GM23338 (cell line): ENCODE results near the gene TMEM238. TPM values are rescaled to one million over a fixed set of nuclear protein-coding genes. Genes with fewer than 3 reads are reported as not detected.

Experiments used
- ATAC-seq: fragments of 200-7000 bp; cut with Tn5 transposase; 3 replicates; pipeline ENCODE4 v1.9.1; 2020
- DNase-seq: peaks from one replicate; pipeline ENCODE4 v3.0.0-alpha.2; 2015; ENCODE audit warnings: low spot score
- H2AFZ ChIP-seq: fragments of 200-600 bp; sonication (generic); 2 replicates; pipeline ENCODE4 v1.8.0; 2016; ENCODE audit warnings: antibody characterized with exemption, mild to moderate bottlenecking, moderate library complexity
- H3F3A ChIP-seq: fragments of 200-600 bp; sonication (generic); replicated peaks from 2 replicates; pipeline ENCODE4 v1.8.0; 2017; ENCODE audit warnings: antibody characterized with exemption, mixed run types, low read depth
- H3K27ac ChIP-seq: fragments of 200-600 bp; sonication (generic); 2 replicates; pipeline ENCODE4 v1.6.1; 2016; ENCODE audit warnings: low read depth
- H3K27me3 ChIP-seq: fragments of 200-600 bp; sonication (generic); 2 replicates; pipeline ENCODE4 v1.8.0; 2016; ENCODE audit warnings: mild to moderate bottlenecking, mixed run types, moderate library complexity; ENCODE audit not compliant: insufficient read depth
- H3K36me3 ChIP-seq: fragments of 200-600 bp; sonication (generic); 2 replicates; pipeline ENCODE4 v1.8.0; 2016; ENCODE audit warnings: mild to moderate bottlenecking; ENCODE audit not compliant: insufficient read depth
- H3K4me1 ChIP-seq: fragments of 200-600 bp; sonication (generic); 2 replicates; pipeline ENCODE4 v1.8.0; 2016; ENCODE audit warnings: mild to moderate bottlenecking, moderate library complexity; ENCODE audit not compliant: insufficient read depth
- H3K4me2 ChIP-seq: fragments of 200-600 bp; sonication (generic); 2 replicates; pipeline ENCODE4 v1.7.1; 2017; ENCODE audit warnings: mixed run types
- H3K4me3 ChIP-seq: fragments of 200-600 bp; sonication (generic); 2 replicates; pipeline ENCODE4 v1.6.1; 2016; ENCODE audit warnings: mixed run types
- H3K79me2 ChIP-seq: fragments of 200-600 bp; sonication (generic); replicated peaks from 2 replicates; pipeline ENCODE4 v1.8.0; 2017; ENCODE audit warnings: mild to moderate bottlenecking; ENCODE audit not compliant: insufficient read depth
- H3K9me2 ChIP-seq: fragments of 200-600 bp; sonication (generic); 2 replicates; pipeline ENCODE4 v1.8.0; 2017; ENCODE audit not compliant: insufficient read depth
- H4K20me1 ChIP-seq: fragments of 200-600 bp; sonication (generic); replicated peaks from 2 replicates; pipeline ENCODE4 v1.8.0; 2017; ENCODE audit warnings: mild to moderate bottlenecking; ENCODE audit not compliant: insufficient read depth
- H3K27ac Mint-ChIP-seq: 2 replicates; pipeline ENCODE4 v1.8.0; 2020; ENCODE audit warnings: inconsistent platforms, mild to moderate bottlenecking, moderate library complexity, mixed read lengths
- H3K27me3 Mint-ChIP-seq: 3 replicates; pipeline ENCODE4 v1.8.0; 2022; ENCODE audit warnings: low read depth, mild to moderate bottlenecking, moderate library complexity, mixed read lengths, inconsistent platforms; ENCODE audit not compliant: insufficient read depth, poor library complexity
- H3K36me3 Mint-ChIP-seq: 3 replicates; pipeline ENCODE4 v1.8.0; 2021; ENCODE audit warnings: low read depth, mild to moderate bottlenecking, inconsistent platforms, moderate library complexity, mixed read lengths
- H3K4me1 Mint-ChIP-seq: 3 replicates; pipeline ENCODE4 v1.8.0; 2020; ENCODE audit warnings: mild to moderate bottlenecking, inconsistent platforms, mixed read lengths
- H3K4me3 Mint-ChIP-seq: 3 replicates; pipeline ENCODE4 v1.8.0; 2021; ENCODE audit warnings: moderate library complexity, mild to moderate bottlenecking, inconsistent platforms, mixed read lengths
- H3K9me3 Mint-ChIP-seq: 3 replicates; pipeline ENCODE4 v1.8.0; 2020; ENCODE audit warnings: moderate library complexity, mild to moderate bottlenecking, inconsistent platforms, mixed read lengths
- CREB1 ChIP-seq: fragments of 250-450 bp; sonication (Bioruptor Pico); IDR thresholded peaks from 2 replicates; pipeline ENCODE4 v1.5.0; 2020; ENCODE audit warnings: low read depth, mild to moderate bottlenecking, moderate library complexity
- EZH2 ChIP-seq: fragments of 200-600 bp; sonication (generic); IDR thresholded peaks from one replicate; pipeline ENCODE4 v1.8.0; 2017; ENCODE audit warnings: antibody characterized with exemption, mild to moderate bottlenecking, low read depth; ENCODE audit not compliant: unreplicated experiment
- NANOG ChIP-seq: IDR thresholded peaks from 2 replicates; pipeline ENCODE4 v1.6.1; 2016; ENCODE audit warnings: antibody characterized with exemption, borderline replicate concordance
- POLR2AphosphoS5 ChIP-seq: IDR thresholded peaks from 2 replicates; pipeline ENCODE4 v1.6.1; 2016; ENCODE audit warnings: antibody characterized with exemption, low read depth
- STAT1 ChIP-seq: IDR thresholded peaks from one replicate; pipeline ENCODE4 v1.6.1; 2016; ENCODE audit warnings: antibody characterized with exemption; ENCODE audit not compliant: unreplicated experiment
- ZNF331 ChIP-seq: fragments of 250-450 bp; sonication (Bioruptor Pico); IDR thresholded peaks from 2 replicates; pipeline ENCODE4 v1.5.0; 2020; ENCODE audit warnings: low read depth, mild to moderate bottlenecking, moderate library complexity
- ZNF462 ChIP-seq: fragments of 250-450 bp; sonication (Bioruptor Pico); IDR thresholded peaks from 2 replicates; pipeline ENCODE4 v1.5.0; 2020; ENCODE audit warnings: mild to moderate bottlenecking, moderate library complexity
- polyA plus RNA-seq: library from polyadenylated mRNA; unstranded; fragments of >200 nt; fragmentation: Nextera tagmentation; extraction: Ambion mirVana; gene quantifications from 2 replicates; pipeline ENCODE4 v1.2.1, GENCODE V29; 2016
- total RNA-seq: library from RNA; depleted of rRNA; stranded (reverse); fragments of >200 nt; shearing (Covaris generic); gene quantifications from 2 replicates; pipeline ENCODE4 v1.2.3, GENCODE V29; 2014
- TF ChIP-seq, protein P1 (sequence below): IDR thresholded peaks from 2 replicates; pipeline ENCODE4 v1.6.1; 2016; ENCODE audit warnings: antibody characterized with exemption
- TF ChIP-seq, protein P2 (sequence below): IDR thresholded peaks from one replicate; pipeline ENCODE4 v1.6.1; 2018; ENCODE audit warnings: antibody characterized with exemption; ENCODE audit not compliant: unreplicated experiment

The TMEM238 gene
- total and polyA plus RNA-seq, 2 experiments from 2014 or later: 0.55 to 7.5 TPM

DNA sequence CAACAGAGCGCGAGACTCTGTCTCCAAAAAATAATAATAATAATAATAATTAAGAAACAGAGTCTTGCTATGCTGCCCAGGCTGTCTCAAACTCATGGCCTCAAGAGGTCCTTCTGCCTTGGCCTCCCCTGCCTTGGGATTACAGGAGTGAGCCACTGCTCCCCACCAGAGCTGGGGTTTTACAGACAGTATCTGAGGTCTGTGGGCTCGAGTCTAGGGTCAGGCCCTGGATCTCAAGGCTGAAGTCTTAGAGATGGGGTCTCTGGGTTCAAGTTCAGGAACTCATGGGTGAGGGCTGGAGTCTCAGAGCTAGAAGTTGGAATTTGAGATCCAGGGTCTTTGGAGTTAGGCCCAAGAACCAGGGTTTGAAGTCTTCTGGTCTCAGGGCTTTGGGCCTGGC is 17.3 kb downstream of the TMEM238 start (continued):
- no peak for TF ChIP-seq ZNF462 (CRISPR knock-in tag)
- no peak for TF ChIP-seq ZNF331 (CRISPR knock-in tag)
- TF ChIP-seq POLR2AphosphoS5: no peak
- TF ChIP-seq STAT1: no peak
- TF ChIP-seq, protein P1, sequence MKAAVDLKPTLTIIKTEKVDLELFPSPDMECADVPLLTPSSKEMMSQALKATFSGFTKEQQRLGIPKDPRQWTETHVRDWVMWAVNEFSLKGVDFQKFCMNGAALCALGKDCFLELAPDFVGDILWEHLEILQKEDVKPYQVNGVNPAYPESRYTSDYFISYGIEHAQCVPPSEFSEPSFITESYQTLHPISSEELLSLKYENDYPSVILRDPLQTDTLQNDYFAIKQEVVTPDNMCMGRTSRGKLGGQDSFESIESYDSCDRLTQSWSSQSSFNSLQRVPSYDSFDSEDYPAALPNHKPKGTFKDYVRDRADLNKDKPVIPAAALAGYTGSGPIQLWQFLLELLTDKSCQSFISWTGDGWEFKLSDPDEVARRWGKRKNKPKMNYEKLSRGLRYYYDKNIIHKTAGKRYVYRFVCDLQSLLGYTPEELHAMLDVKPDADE: no peak
- no peak for TF ChIP-seq EZH2

- Mint-ChIP-seq H3K4me3 (peak overlapping the region; percentile 10; the same call in 1 of the 3 replicates), H3K27me3 (peaks cover 39% of the 10 kb centered on the region)
- H3K4me1 ChIP-seq: no peaks in the 10 kb centered on the region; the same call in 1 of the 2 replicates
- TF ChIP-seq, protein P2, sequence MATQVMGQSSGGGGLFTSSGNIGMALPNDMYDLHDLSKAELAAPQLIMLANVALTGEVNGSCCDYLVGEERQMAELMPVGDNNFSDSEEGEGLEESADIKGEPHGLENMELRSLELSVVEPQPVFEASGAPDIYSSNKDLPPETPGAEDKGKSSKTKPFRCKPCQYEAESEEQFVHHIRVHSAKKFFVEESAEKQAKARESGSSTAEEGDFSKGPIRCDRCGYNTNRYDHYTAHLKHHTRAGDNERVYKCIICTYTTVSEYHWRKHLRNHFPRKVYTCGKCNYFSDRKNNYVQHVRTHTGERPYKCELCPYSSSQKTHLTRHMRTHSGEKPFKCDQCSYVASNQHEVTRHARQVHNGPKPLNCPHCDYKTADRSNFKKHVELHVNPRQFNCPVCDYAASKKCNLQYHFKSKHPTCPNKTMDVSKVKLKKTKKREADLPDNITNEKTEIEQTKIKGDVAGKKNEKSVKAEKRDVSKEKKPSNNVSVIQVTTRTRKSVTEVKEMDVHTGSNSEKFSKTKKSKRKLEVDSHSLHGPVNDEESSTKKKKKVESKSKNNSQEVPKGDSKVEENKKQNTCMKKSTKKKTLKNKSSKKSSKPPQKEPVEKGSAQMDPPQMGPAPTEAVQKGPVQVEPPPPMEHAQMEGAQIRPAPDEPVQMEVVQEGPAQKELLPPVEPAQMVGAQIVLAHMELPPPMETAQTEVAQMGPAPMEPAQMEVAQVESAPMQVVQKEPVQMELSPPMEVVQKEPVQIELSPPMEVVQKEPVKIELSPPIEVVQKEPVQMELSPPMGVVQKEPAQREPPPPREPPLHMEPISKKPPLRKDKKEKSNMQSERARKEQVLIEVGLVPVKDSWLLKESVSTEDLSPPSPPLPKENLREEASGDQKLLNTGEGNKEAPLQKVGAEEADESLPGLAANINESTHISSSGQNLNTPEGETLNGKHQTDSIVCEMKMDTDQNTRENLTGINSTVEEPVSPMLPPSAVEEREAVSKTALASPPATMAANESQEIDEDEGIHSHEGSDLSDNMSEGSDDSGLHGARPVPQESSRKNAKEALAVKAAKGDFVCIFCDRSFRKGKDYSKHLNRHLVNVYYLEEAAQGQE: no peak
- TF ChIP-seq, protein P1: no peak
- TF ChIP-seq NANOG: no peak
- TF ChIP-seq POLR2AphosphoS5: no peak
- TF ChIP-seq CREB1 (CRISPR knock-in tag): no peak
Observed at GRCh38 chr19:55365964-55366363, 18.1 kb downstream of the TMEM238 start.

More at GRCh38 chr19:55365964-55366363, 18.1 kb downstream of the TMEM238 start:
- Histone ChIP-seq H3K79me2 (no peaks in the 10 kb centered on the region), H4K20me1 (no peaks in the 10 kb centered on the region), H3K27ac (no peak overlapping the region), H3K4me2 (no peak overlapping the region), H3K36me3 (no peaks in the 10 kb centered on the region), H3K4me3 (no peak overlapping the region), H3K27me3 (peaks cover 39% of the 10 kb centered on the region), H3K9me2 (no peaks in the 10 kb centered on the region), H3F3A (peaks cover 4% of the 10 kb centered on the region; the same call in 1 of the 2 replicates), H2AFZ (no peak overlapping the region)
- DNase-seq (no peak), ATAC-seq (no peak)
- Mint-ChIP-seq H3K9me3 (no peaks in the 10 kb centered on the region; the same call in 1 of the 3 replicates), H3K4me1 (peaks cover 19% of the 10 kb centered on the region), H3K36me3 (no peaks in the 10 kb centered on the region; the same call in 2 of the 3 replicates), H3K27ac (no peak overlapping the region)
